ENCODE measurements around the gene LGALS13. TPM values are rescaled to one million over a fixed set of nuclear protein-coding genes. Genes with fewer than 3 reads are reported as not detected.
A peak's percentile ranks its signal among the peaks of the same experiment; 100 is the strongest.

The LGALS13 gene
- total and polyA plus RNA-seq, 2 of the 8 experiments (the other 6 are each of a cell fraction or from before 2014, with no cell fraction given), result not detected

DNA sequence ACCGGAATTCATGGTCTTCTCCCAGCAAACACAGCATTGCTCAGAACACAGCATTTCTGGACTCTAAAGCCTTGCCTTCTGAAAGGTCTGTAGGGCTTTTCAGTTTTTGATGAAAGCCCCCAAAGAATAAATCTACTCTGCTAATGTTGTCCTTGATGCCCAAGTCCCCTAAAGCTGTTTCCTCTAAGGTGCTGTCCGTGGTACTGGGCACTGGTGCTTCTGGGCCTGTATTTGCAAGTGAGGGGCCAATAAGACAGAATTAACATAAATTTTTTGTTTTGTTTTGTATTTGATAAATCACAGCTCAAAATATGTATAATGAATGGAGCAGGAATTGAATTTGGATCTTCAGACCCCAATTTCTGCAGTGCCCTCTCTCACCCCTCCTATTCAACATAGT lies 12.1 kb upstream of the LGALS13 start:
- Histone ChIP-seq H3K23ac (ENCODE audit: insufficient read length) (no peak overlapping the region), H2BK120ac (replicated peaks; ENCODE audit: low read depth, low read length) (no peak overlapping the region), H4K8ac (ENCODE audit: extremely low read depth, insufficient read depth, low read length) (no peak overlapping the region), H3K79me1 (ENCODE audit: low read depth, low read length) (no peaks in the 10 kb centered on the region), H3K9me3 (ENCODE audit: insufficient read depth in 2 of 2, low read depth in 1 of 2, low read length in 1 of 2) (no peaks in the 10 kb centered on the region), H4K5ac (ENCODE audit: insufficient read length, low read depth, low read length) (no peak overlapping the region), H2AFZ (ENCODE audit: low read length) (no peak overlapping the region), H3K4me1 (replicated peaks in 1 of 4; ENCODE audit: control insufficient read depth in 3 of 4, insufficient read depth in 4 of 4, low read length in 3 of 4) (no peaks in the 10 kb centered on the region), H3K9ac (replicated peaks in 1 of 4; ENCODE audit: extremely low read depth in 1 of 4, low read depth in 3 of 4, low read length in 3 of 4) (no peak overlapping the region), H4K20me1 (replicated peaks in 1 of 2; ENCODE audit: control insufficient read depth in 1 of 2, insufficient read depth in 2 of 2, low read length in 2 of 2) (no peaks in the 10 kb centered on the region), H3K14ac (ENCODE audit: insufficient read length) (no peak overlapping the region), H3K56ac (replicated peaks; ENCODE audit: insufficient read length, low read depth, low read length) (no peak overlapping the region), H3K4me3 (ENCODE audit: extremely low read depth in 1 of 4, insufficient read depth in 2 of 4, low read depth in 3 of 4, low read length in 4 of 4) (no peak overlapping the region), H2BK12ac (ENCODE audit: low read depth, low read length) (no peak overlapping the region), H2BK5ac (ENCODE audit: low read depth, low read length) (no peak overlapping the region), H3K79me2 (ENCODE audit: control insufficient read depth in 1 of 2, insufficient read depth in 2 of 2, low read length in 2 of 2) (no peaks in the 10 kb centered on the region), H3K23me2 (ENCODE audit: low read depth, low read length) (no peaks in the 10 kb centered on the region), H3K18ac (ENCODE audit: extremely low read depth, low read length) (no peak overlapping the region), H2BK20ac (ENCODE audit: low read length) (no peak overlapping the region), H3K27ac (ENCODE audit: low read depth, low read length) (no peak overlapping the region), H2BK15ac (ENCODE audit: low read length) (no peak overlapping the region), H3K27me3 (replicated peaks in 1 of 4; ENCODE audit: control insufficient read depth in 3 of 4, extremely low read depth in 1 of 4, insufficient read depth in 3 of 4, low read length in 3 of 4) (no peaks in the 10 kb centered on the region), H3K36me3 (ENCODE audit: control insufficient read depth in 2 of 4, insufficient read depth in 4 of 4, low read length in 3 of 4) (no peaks in the 10 kb centered on the region), H3K4me2 (ENCODE audit: insufficient read depth in 1 of 2, low read depth in 2 of 2, low read length in 2 of 2) (no peak overlapping the region), H2AK5ac (ENCODE audit: low read depth, low read length) (no peak overlapping the region), H4K91ac (replicated peaks; ENCODE audit: insufficient read length, low read length) (no peak overlapping the region), H3K4ac (replicated peaks; ENCODE audit: insufficient read length, low read depth, low read length) (no peak overlapping the region)
- ChIA-PET CTCF (ENCODE audit: partially characterized antibody) (no interaction called here), POLR2A (ENCODE audit: partially characterized antibody) (no interaction called here)
- no peak for TF ChIP-seq POLR2A (IDR thresholded peaks at IDR 0.05; ENCODE audit: control extremely low read depth in 1 of 2, low read depth in 2 of 2, low read length in 2 of 2)
- DNase-seq (ENCODE audit: low read depth in 1 of 2, low spot score in 2 of 2), result peak in 1 of 2 experiments; percentile 53
- WGBS, 2 experiments (ENCODE audit: extremely low coverage in 1 of 2, insufficient coverage in 1 of 2, insufficient read length in 1 of 2, insufficient replicate concordance in 2 of 2, low coverage in 1 of 2, low lambda C conversion rate in 2 of 2, missing lambda C conversion rate in 1 of 2), result 80% methylated on average over 2 of the region's 2 CpGs; no CpG with 5 or more reads in 1 of the 2 experiments
- FAIRE-seq, result peak; percentile 55

Data from H1 (cell line).